ENCODE results near the gene PPIG.
A peak's percentile ranks its signal among the peaks of the same experiment; 100 is the strongest.
"Not testable (repeated sequence)": the region's sequence is repeated elsewhere in the genome, so short reads cannot be mapped to it uniquely, and the experiment has no call there.

Gene PPIG

GRCh38 chr2:169590804-169591203, 6.7 kb downstream of the PPIG start:
- no peak for DNase-seq (ENCODE audit: low spot score)

- not testable (repeated sequence) for DNase-seq (ENCODE audit: low spot score)
These were observed 12.4 kb downstream of the PPIG start for GRCh38 chr2:169596546-169596945.

GRCh38 chr2:169598982-169599381, 14.8 kb downstream of the PPIG start:
- DNase-seq (ENCODE audit: low spot score): no peak

- no peak for DNase-seq (ENCODE audit: low spot score)
These were observed 15.4 kb downstream of the PPIG start for GRCh38 chr2:169599568-169599967.

GRCh38 chr2:169609264-169609663, 25.1 kb downstream of the PPIG start:
- no peak for DNase-seq (ENCODE audit: low spot score)

GRCh38 chr2:169613876-169614275, 29.7 kb downstream of the PPIG start:
- no peak for DNase-seq (ENCODE audit: low spot score)

GRCh38 chr2:169615982-169616381, 31.8 kb downstream of the PPIG start:
- not testable (repeated sequence) for DNase-seq (ENCODE audit: low spot score)

- DNase-seq (ENCODE audit: low spot score): no peak
These were observed 35.8 kb downstream of the PPIG start for GRCh38 chr2:169619946-169620345.

- no peak for DNase-seq (ENCODE audit: low spot score)
These were observed 36.4 kb downstream of the PPIG start for GRCh38 chr2:169620509-169620908.

- no peak for DNase-seq (ENCODE audit: low spot score)
These were observed 39.1 kb downstream of the PPIG start for GRCh38 chr2:169623235-169623634.

GRCh38 chr2:169625781-169626180, 41.6 kb downstream of the PPIG start:
- no peak for DNase-seq (ENCODE audit: low spot score)

- DNase-seq (ENCODE audit: low spot score): no peak
These were observed 52.4 kb downstream of the PPIG start for GRCh38 chr2:169636440-169637097.

GRCh38 chr2:169637620-169638019, 53.5 kb downstream of the PPIG start:
- no peak for DNase-seq (ENCODE audit: low spot score)

- DNase-seq (ENCODE audit: low spot score): no peak
These were observed 56.0 kb downstream of the PPIG start for GRCh38 chr2:169640104-169640503.

- no peak for DNase-seq (ENCODE audit: low spot score)
These were observed 57.3 kb downstream of the PPIG start for GRCh38 chr2:169641464-169641863.

GRCh38 chr2:169644173-169644572, 60.0 kb downstream of the PPIG start:
- DNase-seq (ENCODE audit: low spot score): no peak

- DNase-seq (ENCODE audit: low spot score): no peak
These were observed 63.3 kb downstream of the PPIG start for GRCh38 chr2:169647496-169647895.

GRCh38 chr2:169649278-169649677, 65.1 kb downstream of the PPIG start:
- no peak for DNase-seq (ENCODE audit: low spot score)

GRCh38 chr2:169653636-169654035, 69.5 kb downstream of the PPIG start:
- DNase-seq (ENCODE audit: low spot score): no peak

GRCh38 chr2:169656164-169656563, 72.0 kb downstream of the PPIG start:
- no peak for DNase-seq (ENCODE audit: low spot score)

GRCh38 chr2:169658877-169659276, 74.7 kb downstream of the PPIG start:
- no peak for DNase-seq (ENCODE audit: low spot score)

- peak; percentile 2 for DNase-seq (ENCODE audit: low spot score)
These were observed 75.2 kb downstream of the PPIG start for GRCh38 chr2:169659320-169659719.

- no peak for DNase-seq (ENCODE audit: low spot score)
These were observed 77.1 kb downstream of the PPIG start for GRCh38 chr2:169661265-169661664.

- DNase-seq (ENCODE audit: low spot score): no peak
These were observed 78.6 kb downstream of the PPIG start for GRCh38 chr2:169662744-169663143.
